ENCODE measurements around the gene IQSEC3. TPM values are rescaled to one million over a fixed set of nuclear protein-coding genes. Genes with fewer than 3 reads are reported as not detected.
"Not testable (repeated sequence)": the region's sequence is repeated elsewhere in the genome, so short reads cannot be mapped to it uniquely, and the experiment has no call there.

IQSEC3 gene
- polyA plus RNA-seq, 1 experiment: not detected

- Histone ChIP-seq H3K27me3 (ENCODE audit: control insufficient read depth, insufficient read depth, low read length) (0 out of 2 replicates have a peak, but pooled peaks cover 5% of the 10 kb centered on the region), H3K36me3 (ENCODE audit: control insufficient read depth, insufficient read depth, low read length) (no peaks in the 10 kb centered on the region), H3K4me3 (ENCODE audit: low read depth, low read length) (no peak overlapping the region)
- POLR2A ChIA-PET: no interaction called here
- CTCF ChIA-PET: interaction anchor here (0.6 to 0.8 kb wide), 2 partner anchors 15 to 20 kb away, joined by 3 read pairs; no protein-coding TSS in a partner anchor
- no peak for DNase-seq (ENCODE audit: low read depth)
- TF ChIP-seq, protein P1, sequence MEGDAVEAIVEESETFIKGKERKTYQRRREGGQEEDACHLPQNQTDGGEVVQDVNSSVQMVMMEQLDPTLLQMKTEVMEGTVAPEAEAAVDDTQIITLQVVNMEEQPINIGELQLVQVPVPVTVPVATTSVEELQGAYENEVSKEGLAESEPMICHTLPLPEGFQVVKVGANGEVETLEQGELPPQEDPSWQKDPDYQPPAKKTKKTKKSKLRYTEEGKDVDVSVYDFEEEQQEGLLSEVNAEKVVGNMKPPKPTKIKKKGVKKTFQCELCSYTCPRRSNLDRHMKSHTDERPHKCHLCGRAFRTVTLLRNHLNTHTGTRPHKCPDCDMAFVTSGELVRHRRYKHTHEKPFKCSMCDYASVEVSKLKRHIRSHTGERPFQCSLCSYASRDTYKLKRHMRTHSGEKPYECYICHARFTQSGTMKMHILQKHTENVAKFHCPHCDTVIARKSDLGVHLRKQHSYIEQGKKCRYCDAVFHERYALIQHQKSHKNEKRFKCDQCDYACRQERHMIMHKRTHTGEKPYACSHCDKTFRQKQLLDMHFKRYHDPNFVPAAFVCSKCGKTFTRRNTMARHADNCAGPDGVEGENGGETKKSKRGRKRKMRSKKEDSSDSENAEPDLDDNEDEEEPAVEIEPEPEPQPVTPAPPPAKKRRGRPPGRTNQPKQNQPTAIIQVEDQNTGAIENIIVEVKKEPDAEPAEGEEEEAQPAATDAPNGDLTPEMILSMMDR (IDR thresholded peaks at IDR 0.05; ENCODE audit: insufficient read depth, low read depth, low read length): no peak
Measured at GRCh38 chr12:184811-185575, 118.4 kb downstream of the IQSEC3 start.

DNA sequence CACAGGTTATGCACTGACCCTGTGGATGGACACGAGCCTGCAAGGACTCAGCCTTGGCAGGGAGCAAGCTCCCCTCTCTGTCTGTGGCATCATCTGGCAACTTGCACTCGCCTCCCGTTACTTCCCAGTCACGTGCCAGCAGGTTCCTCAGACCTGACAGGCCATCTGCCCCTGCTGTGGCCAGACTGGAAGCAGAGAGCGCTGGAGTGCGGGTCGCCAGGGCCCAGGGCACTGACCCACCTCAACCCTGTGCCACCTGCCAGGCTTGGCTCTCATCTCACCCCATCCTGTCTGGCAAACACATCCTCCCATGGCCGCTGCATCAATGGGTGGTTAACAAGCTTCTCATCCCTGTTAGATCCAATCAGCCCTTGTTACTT lies 119.0 kb downstream of the IQSEC3 start:
- peaks cover 8% of the 10 kb centered on the region; the same call in 1 of the 2 replicates for H3K27me3 ChIP-seq (ENCODE audit: control insufficient read depth, insufficient read depth, low read length)
- CTCF ChIA-PET: interaction anchor here (1.0 to 1.1 kb wide), 2 partner anchors 16 to 33 kb away, joined by 3 to 4 read pairs; no protein-coding TSS in a partner anchor

GRCh38 chr12:186006-186625 lies 119.5 kb downstream of the IQSEC3 start:
- POLR2A ChIA-PET: no interaction called here

More for the DNA sequence above, 119.0 kb downstream of the IQSEC3 start:
- Histone ChIP-seq H3K36me3 (ENCODE audit: control insufficient read depth, insufficient read depth, low read length) (no peaks in the 10 kb centered on the region), H3K4me3 (ENCODE audit: low read depth, low read length) (no peak overlapping the region)
- no peak for DNase-seq (ENCODE audit: low read depth)
- TF ChIP-seq, protein P1 (IDR thresholded peaks at IDR 0.05; ENCODE audit: insufficient read depth, low read depth, low read length): no peak
- POLR2A ChIA-PET: no interaction called here

DNA sequence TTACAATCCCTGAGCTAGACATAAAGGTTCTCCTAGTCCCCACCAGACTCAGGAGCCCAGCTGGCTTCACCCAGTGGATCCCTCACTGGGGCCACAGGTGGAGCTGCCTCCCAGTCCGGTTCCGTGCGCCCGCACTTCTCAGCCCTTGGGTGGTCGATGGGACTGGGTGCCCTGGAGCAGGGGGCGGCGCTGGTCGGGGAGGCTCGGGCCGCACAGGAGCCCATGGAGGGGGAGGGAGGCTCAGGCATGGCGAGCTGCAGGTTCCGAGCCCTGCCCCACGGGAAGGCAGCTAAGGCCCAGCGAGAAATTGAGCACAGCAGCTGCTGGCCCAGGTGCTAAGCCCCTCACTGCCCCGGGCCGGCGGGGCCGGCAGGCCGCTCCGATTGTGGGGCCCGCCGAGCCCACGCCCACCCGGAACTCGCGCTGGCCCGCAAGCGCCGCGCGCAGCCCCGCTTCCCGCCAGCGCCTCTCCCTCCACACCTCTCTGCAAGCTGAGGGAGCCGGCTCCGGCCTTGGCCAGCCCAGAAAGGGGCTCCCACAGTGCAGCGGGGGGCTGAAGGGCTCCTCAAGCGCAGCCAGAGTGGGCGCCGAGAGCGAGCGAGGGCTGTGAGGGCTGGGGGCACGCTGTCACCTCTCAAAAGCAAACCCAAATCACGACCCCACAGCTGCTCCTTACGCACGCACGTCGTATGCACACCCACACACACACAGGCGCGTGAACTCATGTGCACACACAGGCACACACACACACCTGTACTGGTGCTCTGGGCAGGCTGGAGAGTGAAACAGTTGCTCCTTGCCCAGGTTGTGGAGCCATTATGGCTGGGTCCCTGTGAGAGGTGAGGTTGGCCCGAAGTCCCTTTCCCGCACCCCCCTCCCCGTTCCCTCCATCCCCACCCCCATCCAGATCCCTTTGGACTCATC lies 121.7 kb downstream of the IQSEC3 start:
- DNase-seq (ENCODE audit: low read depth); H3K36me3 ChIP-seq (ENCODE audit: control insufficient read depth, insufficient read depth, low read length); POLR2A ChIA-PET: not testable (repeated sequence)
- H3K27me3 ChIP-seq (ENCODE audit: control insufficient read depth, insufficient read depth, low read length): peaks cover 13% of the 10 kb centered on the region; the same call in 1 of the 2 replicates
- peak overlapping the region; percentile 43 for H3K4me3 ChIP-seq (ENCODE audit: low read depth, low read length)
- CTCF ChIA-PET: interaction anchor here (0.6 to 3.3 kb wide), 9 partner anchors 9 to 107 kb away, joined by 3 to 21 read pairs (median 3); no protein-coding TSS in a partner anchor

More at GRCh38 chr12:186006-186625, 119.5 kb downstream of the IQSEC3 start:
- CTCF ChIA-PET: interaction anchor here (1.0 to 1.1 kb wide), 2 partner anchors 15 to 33 kb away, joined by 3 to 4 read pairs; no protein-coding TSS in a partner anchor
- peaks cover 10% of the 10 kb centered on the region; the same call in 1 of the 2 replicates for H3K27me3 ChIP-seq (ENCODE audit: control insufficient read depth, insufficient read depth, low read length)
- TF ChIP-seq, protein P1 (IDR thresholded peaks at IDR 0.05; ENCODE audit: insufficient read depth, low read depth, low read length): no peak
- H3K36me3 ChIP-seq (ENCODE audit: control insufficient read depth, insufficient read depth, low read length): no peaks in the 10 kb centered on the region
- H3K4me3 ChIP-seq (ENCODE audit: low read depth, low read length): no peak overlapping the region
- no peak for DNase-seq (ENCODE audit: low read depth)

- peak overlapping the region; percentile 43 for H3K4me3 ChIP-seq (ENCODE audit: low read depth, low read length)
- CTCF ChIA-PET: interaction anchor here (0.6 to 3.3 kb wide), 10 partner anchors 10 to 108 kb away, joined by 3 to 21 read pairs (median 4); no protein-coding TSS in a partner anchor
- TF ChIP-seq, protein P1 (IDR thresholded peaks at IDR 0.05; ENCODE audit: insufficient read depth, low read depth, low read length): peak; percentile 58
- H3K27me3 ChIP-seq (ENCODE audit: control insufficient read depth, insufficient read depth, low read length): peaks cover 13% of the 10 kb centered on the region; the same call in 1 of the 2 replicates
- DNase-seq (ENCODE audit: low read depth): no peak
- POLR2A ChIA-PET: no interaction called here
- no peaks in the 10 kb centered on the region for H3K36me3 ChIP-seq (ENCODE audit: control insufficient read depth, insufficient read depth, low read length)
Measured at GRCh38 chr12:188910-189621, 122.5 kb downstream of the IQSEC3 start.

All from BJ (cell line).